Retinal pigment epithelial cell (primary cell): ENCODE results near the gene HELZ2.

Source experiments
- DNase-seq: peaks from one replicate; pipeline ENCODE4 v3.0.0-alpha.2; 2010; ENCODE audit warnings: low read depth
- H3K4me3 ChIP-seq: 2 replicates; pipeline ENCODE4 v1.5.1; 2011; ENCODE audit warnings: mild to moderate bottlenecking, low read length, control low read depth, moderate library complexity
- CTCF ChIP-seq: conservative IDR thresholded peaks from 2 replicates; pipeline ENCODE4 v1.5.1; 2011; ENCODE audit warnings: low read depth, low read length, control low read depth, inconsistent platforms

The HELZ2 gene

GRCh38 chr20:63596423-63596822 lies 22.4 kb upstream of the HELZ2 start:
- H3K4me3 ChIP-seq = no peak overlapping the region
- DNase-seq = no peak
- TF ChIP-seq CTCF = no peak

GRCh38 chr20:63595416-63596127 lies 21.5 kb upstream of the HELZ2 start:
- no peak overlapping the region for H3K4me3 ChIP-seq
- no peak for TF ChIP-seq CTCF
- DNase-seq = no peak

- DNase-seq = no peak
- no peak for TF ChIP-seq CTCF
- H3K4me3 ChIP-seq = no peak overlapping the region
Measured at GRCh38 chr20:63594043-63594561, 20.1 kb upstream of the HELZ2 start.

- no peak for DNase-seq
- no peak overlapping the region for H3K4me3 ChIP-seq
- no peak for TF ChIP-seq CTCF
Measured at GRCh38 chr20:63592661-63593060, 18.6 kb upstream of the HELZ2 start.

- TF ChIP-seq CTCF = no peak
- DNase-seq = no peak
Measured at GRCh38 chr20:63591786-63592355, 17.8 kb upstream of the HELZ2 start.

GRCh38 chr20:63591147-63591533 lies 17.1 kb upstream of the HELZ2 start:
- DNase-seq = no peak

More at GRCh38 chr20:63591786-63592355, 17.8 kb upstream of the HELZ2 start:
- H3K4me3 ChIP-seq = no peak overlapping the region

More at GRCh38 chr20:63591147-63591533, 17.1 kb upstream of the HELZ2 start:
- H3K4me3 ChIP-seq = no peak overlapping the region
- no peak for TF ChIP-seq CTCF
